C1 segment of cervical spinal cord (tissue), 14 donors: ENCODE results near the gene FLT3.

Source experiments
- DNase-seq, 14 donors: peaks; one replicate each; lab custom pipeline; 2025; lab: John Stamatoyannopoulos, UW

Gene FLT3

DNA sequence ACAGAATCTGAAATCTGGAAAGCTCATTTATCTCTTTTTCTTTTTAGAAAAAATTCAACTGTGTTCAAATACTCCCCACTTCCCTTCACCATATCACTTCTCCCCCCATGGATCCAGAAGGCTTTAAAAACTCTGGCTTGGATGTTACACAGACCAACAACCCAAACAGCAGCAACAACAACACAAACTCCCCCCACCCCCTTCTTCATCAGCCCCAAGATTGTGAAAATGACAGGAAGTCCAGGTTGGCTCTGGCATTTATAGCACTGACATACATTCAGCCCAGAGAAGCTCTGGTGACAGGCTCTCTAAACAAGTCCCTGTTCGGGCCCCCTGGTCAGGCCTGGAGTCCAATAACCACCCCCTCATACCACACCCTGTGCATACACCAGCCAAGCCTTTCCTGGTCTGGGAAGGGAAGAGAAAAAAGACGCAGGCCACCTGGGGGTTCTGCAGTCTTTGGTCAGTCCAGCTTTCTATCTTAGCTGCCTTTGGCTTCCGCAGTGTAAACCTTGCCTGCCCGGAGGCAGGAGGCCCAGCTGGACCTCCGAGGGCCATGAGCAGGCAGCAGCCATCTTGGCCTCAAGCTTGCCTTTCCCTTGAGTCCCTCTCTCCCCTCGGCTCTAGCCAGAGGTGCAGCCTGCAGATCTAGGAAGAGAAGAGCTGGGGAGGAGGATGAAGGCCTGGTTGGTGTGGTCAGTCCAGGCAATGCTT is 138.1 kb downstream of the FLT3 start:
- no peak for DNase-seq

DNA sequence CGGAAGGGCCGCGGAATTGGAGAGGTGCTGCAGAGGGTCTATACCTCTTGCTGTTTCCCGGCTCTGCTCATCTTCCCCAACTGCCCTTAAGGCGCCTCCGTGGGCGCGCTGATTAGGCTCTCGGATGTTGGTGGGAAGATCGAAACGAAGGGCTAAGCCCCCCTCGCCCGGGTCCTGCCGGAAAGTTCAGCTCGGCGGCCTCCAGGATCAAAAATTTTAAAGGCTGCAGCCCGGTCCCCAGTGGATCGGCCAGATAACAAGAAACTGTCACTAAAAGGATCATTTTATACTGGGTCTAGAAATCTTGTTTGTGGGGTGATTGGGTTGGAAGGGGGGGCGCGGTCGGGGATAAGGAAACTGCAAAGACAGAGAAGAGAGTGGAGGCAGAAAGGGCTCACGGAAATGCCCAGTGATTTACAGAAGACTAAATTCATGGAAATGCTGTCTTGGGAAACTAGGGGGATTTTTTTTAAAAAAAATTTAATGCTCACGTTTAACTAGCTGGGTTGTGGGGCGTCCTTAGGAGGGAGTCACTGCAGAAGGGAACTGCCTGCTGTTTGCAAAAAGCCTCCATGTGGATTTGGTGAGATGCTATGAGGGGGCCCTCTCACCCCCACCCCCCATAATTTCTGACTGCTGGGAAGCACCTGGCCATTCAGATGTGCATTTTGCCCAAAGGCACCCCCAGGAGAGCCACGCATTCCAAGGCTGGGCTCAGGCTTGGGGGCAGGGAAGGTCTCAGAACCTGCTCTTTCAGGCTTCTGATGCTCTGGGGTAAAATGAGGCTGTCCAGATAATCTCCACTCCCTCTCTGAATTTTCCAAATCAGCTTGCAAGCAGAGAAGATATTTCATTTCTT is 138.9 kb downstream of the FLT3 start:
- no peak for DNase-seq

DNA sequence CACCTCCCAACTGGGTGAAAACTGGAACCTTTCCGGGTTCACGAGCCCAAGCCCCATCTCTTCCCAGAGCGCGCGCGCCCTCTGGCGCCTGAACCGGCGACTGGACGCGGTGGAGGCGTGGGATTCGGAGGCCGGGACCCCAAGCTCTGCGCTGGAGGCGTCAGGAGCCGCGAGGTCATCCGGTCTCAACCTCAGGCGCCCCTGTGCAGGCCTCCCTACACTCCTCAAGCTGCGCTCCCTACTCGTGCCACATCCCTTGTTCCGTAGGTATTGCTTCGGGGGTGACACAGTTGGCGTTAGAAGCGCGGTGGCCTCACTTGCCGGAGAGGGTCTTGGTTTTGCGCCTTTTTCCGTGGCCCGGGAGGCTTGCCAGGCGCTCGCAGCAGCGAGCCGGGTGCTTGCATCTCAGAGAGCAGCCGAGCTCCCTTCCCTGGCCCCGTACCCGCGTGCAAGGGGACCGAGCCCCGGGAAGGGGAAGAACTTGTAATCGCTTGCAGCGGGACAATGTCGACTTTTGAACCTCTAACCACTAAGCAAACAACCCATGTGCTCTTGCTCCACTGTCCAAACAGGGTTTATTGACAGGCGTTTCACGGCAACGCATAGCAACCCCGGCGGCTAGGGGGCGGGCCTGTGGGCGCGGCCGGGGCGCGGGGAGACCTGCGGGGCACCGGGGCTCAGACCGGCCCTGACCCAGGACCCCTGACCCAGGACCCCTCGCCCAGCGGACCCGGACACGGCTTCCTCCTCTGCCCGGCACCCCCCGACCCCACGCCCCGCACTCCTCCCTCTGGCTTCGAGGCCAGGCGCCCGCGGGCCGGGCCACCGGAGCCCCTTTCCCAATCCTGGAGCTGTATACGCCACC is 139.8 kb downstream of the FLT3 start:
- DNase-seq = peak in 1 of 14 donors; percentile 5

DNA sequence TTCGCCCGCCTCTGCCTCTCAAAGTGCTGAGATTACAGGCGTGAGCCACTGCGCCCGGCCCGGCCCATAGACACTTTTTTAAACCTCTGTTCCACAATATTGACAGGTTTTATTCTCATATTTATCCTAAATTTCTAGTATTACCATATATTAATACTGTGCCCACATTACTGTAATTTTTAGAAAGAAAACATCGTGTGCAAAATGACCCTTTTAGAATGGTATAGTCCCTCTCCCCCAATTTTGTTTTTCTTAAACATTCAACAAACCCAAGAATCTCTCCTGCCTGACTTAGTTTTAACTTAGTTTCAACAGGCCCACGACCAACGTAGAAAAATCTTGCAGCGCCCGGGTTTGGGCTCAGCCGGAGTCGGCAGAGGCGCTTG is 140.4 kb downstream of the FLT3 start:
- DNase-seq = no peak

DNA sequence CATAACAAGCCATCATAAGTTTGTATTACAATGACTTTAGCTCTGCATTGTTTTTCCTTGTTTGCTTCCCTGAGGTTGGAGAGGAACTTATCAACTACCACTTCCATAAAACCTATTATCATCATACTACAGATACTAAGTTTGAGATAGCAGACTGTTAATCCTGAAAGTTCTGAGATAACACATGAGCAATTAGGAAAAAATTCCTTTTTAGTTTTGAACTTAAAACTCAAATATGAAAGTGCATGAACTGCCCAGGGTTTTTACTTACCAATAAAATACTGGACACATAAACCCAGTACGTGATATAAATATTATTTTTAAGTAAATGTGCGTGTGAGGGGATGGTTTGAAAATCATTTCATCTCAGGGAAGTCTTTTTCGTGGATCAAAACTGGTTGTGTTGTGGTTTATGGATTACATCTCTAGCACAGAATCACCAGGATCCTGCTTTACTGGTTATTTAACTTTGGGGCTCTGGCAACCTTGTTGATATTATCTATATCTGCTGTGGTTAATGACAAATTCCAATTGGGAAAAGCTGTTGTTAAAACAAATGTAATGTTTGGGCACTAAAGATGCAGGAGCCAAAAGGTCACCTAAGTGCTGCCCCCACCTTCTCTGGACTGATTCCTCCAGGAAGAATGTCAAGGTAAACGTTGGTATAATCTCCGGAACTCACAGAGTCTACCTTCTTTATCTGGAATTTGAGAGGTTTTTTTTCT is 143.6 kb downstream of the FLT3 start:
- DNase-seq = no peak

DNA sequence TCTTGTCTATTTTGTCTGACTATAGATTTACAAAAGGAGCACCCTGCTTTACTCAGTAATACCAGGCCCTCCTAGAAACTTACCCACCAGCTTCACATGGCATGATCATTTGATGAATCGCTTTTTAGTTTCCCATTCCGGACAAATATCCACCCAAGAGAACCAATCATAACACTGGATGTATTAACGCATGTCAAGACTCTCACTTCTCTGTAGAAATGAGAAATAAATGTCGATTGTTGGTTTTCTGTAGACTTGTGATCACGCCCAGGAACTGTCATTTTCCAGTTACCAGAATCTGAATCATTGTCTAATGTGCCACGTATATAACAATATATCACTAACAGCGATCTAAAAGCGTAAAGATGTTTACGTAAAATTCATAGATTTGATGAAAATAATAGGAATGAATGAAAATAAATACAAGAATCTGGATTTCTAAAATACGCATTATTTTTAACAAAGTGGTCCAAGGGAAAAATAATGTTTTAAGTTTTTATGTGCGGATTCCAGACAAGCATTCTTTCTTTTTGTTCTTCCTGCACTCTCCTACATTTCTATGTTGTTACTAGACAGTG is 145.3 kb downstream of the FLT3 start:
- no peak for DNase-seq

DNA sequence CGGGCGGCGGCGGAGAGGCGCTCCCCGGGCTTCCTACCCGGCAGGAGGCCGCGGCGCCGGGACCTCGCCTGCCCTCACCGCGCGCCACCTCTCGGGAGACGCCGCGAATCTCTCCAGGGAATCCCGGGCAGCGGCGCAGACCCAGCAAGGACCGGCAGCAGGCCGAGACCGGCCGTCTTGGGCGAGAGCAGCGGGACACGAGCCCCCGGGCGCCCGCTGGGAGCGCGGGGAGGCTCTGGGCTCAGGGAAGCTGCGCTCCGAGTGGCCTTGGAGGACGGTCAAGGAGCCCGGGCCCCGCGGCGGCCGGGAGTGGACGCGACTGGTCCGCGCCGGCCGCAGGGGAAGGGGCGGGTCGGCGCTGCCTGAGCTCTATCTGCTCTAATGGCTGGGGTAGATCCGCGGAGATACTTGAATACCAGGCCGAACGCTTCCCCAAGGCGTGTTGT is 145.9 kb downstream of the FLT3 start:
- DNase-seq = peak in 1 of 14 donors; percentile 12

DNA sequence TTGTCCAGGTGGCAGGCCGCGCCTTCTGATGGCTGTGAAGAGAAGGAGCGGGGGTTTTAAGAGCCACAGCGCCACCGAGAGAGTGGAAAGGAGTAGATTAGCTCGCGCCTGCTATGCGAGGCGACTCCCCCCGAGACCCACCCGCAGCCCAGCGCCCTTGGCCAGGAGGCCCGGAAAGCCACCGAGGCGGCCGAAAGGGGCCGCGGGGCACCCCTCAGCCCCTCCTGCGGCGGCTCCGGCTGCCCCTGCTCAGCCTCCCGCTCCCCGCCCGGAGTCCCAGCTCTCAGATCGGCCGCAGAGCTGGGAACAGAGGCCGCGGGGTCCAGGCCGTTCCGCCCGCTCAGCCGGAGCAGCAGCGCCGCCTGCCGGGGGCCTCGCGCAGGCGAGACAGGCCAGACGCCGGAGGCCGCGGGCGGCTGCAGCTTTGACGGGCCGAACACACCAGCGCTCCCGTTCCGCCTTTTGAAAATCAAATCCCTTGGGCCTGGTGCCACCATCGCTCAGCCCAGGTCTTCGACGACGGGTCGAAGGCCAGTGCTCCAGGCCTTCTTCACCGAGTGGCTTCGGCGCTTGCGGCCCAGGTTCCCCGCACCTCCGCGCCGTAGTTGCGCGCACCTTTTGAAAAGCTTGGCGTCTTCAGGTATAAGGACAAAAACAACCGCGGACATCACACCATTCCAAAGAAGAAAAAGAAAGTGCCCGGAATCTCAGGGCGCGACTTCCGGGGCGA is 146.5 kb downstream of the FLT3 start:
- peak in 10 of 14 donors; percentile 5 to 75 (median 24) for DNase-seq
